HEK293T (cell line): Measurements from ENCODE around the gene TSPAN5.

ENCODE experiments used
- ARNT ChIP-seq: fragments of 450-650 bp; IDR thresholded peaks from 2 replicates; pipeline ENCODE4 v1.6.1; 2017; ENCODE audit warnings: mild to moderate bottlenecking
- CTBP1 ChIP-seq: fragments of 450-650 bp; IDR thresholded peaks from 2 replicates; pipeline ENCODE4 v1.6.1; 2016; ENCODE audit warnings: borderline replicate concordance
- ELF4 ChIP-seq: fragments of 450-650 bp; IDR thresholded peaks from 2 replicates; pipeline ENCODE4 v1.6.1; 2017; ENCODE audit warnings: antibody characterized with exemption
- FOXK2 ChIP-seq: fragments of 450-650 bp; IDR thresholded peaks from 2 replicates; pipeline ENCODE4 v1.6.1; 2016; ENCODE audit warnings: mild to moderate bottlenecking
- FOXM1 ChIP-seq: fragments of 450-650 bp; IDR thresholded peaks from 2 replicates; pipeline ENCODE4 v1.6.1; 2017; ENCODE audit warnings: mild to moderate bottlenecking, borderline replicate concordance
- L3MBTL2 ChIP-seq: fragments of 450-650 bp; conservative IDR thresholded peaks from 2 replicates; pipeline ENCODE4 v1.6.1; 2016; ENCODE audit warnings: mild to moderate bottlenecking
- NFRKB ChIP-seq: fragments of 450-650 bp; IDR thresholded peaks from 2 replicates; pipeline ENCODE4 v1.6.1; 2016; ENCODE audit warnings: mild to moderate bottlenecking, moderate library complexity
- PKNOX1 ChIP-seq: fragments of 450-650 bp; IDR thresholded peaks from 2 replicates; pipeline ENCODE4 v1.6.1; 2016
- SUZ12 ChIP-seq: fragments of 450-650 bp; IDR thresholded peaks from 2 replicates; pipeline ENCODE4 v1.6.1; 2016; ENCODE audit warnings: mild to moderate bottlenecking

- no peak for TF ChIP-seq SUZ12
- no peak for TF ChIP-seq ELF4
- no peak for TF ChIP-seq FOXM1
- no peak for TF ChIP-seq CTBP1
- no peak for TF ChIP-seq FOXK2
- no peak for TF ChIP-seq L3MBTL2
- no peak for TF ChIP-seq ARNT
- no peak for TF ChIP-seq NFRKB
- TF ChIP-seq PKNOX1, result no peak
Measured at GRCh38 chr4:98687876-98688275, 29.5 kb upstream of the TSPAN5 start.
